Heart left ventricle (tissue), 16 donors: Measurements from ENCODE around the gene ANKRD44. TPM values are rescaled to one million over a fixed set of nuclear protein-coding genes. Genes with fewer than 3 reads are reported as not detected.
A peak's percentile ranks its signal among the peaks of the same experiment; 100 is the strongest.

Source experiments
- ATAC-seq, 4 donors: fragments of 200-7000 bp; cut with Tn5 transposase; one replicate each; pipeline ENCODE4 v1.9.1; 2020 to 2022; ENCODE audit warnings: moderate library complexity in 4 of 4, mild to moderate bottlenecking in 3 of 4, moderate number of reproducible peaks in 1 of 4
- DNase-seq, 5 donors: peaks; one replicate each; pipeline ENCODE4 v3.0.0-alpha.2; 2020
- H3K27ac ChIP-seq, 12 donors: fragments of 200-600 bp; sonication (generic) in 4 of 12; one replicate each; pipeline versions ENCODE4 v1.5.0 to v1.8.0; 2016 to 2022; ENCODE audit warnings: mild to moderate bottlenecking in 2 of 12
- H3K27me3 ChIP-seq, 9 donors: fragments of 200-600 bp; sonication (generic) in 2 of 9; one replicate each; pipeline versions ENCODE4 v1.5.1 to v1.8.0; 2016 to 2022; ENCODE audit warnings: mild to moderate bottlenecking in 3 of 9
- H3K36me3 ChIP-seq, 9 donors: fragments of 200-600 bp; sonication (generic) in 2 of 9; one replicate each; pipeline versions ENCODE4 v1.5.0 to v1.8.0; 2018 to 2022; ENCODE audit warnings: mild to moderate bottlenecking in 2 of 9
- H3K4me1 ChIP-seq, 12 donors: fragments of 200-600 bp; sonication (generic) in 4 of 12; one replicate each; pipeline versions ENCODE4 v1.5.0 to v1.8.0; 2016 to 2022; ENCODE audit warnings: mild to moderate bottlenecking in 3 of 12
- H3K4me3 ChIP-seq, 12 donors: fragments of 200-600 bp; sonication (generic) in 4 of 12; one replicate each; pipeline versions ENCODE4 v1.5.0 to v1.8.0; 2017 to 2022; ENCODE audit warnings: mild to moderate bottlenecking in 9 of 12, moderate library complexity in 4 of 12
- H3K9me3 ChIP-seq, 12 donors: fragments of 200-600 bp; sonication (generic) in 4 of 12; one replicate each; pipeline versions ENCODE4 v1.5.0 to v1.8.0; 2016 to 2022; ENCODE audit warnings: mild to moderate bottlenecking in 1 of 12
- POLR2A ChIP-seq, 2 donors: fragments of 450-650 bp; IDR thresholded peaks; one replicate each; pipeline ENCODE4 v1.6.1; 2017; ENCODE audit warnings: antibody characterized with exemption in 2 of 2, mild to moderate bottlenecking in 2 of 2, moderate library complexity in 2 of 2
- WGBS, 4 donors: extraction: QIAGEN DNeasy Blood & Tissue Kit in 2 of 4; methylation state at CpG; one replicate each; pipeline versions ENCODE4 v1.1.5 to v1.1.7; 2013 to 2018; 5-methylcytosine and 5-hydroxymethylcytosine counted together
- intact Hi-C, 10 donors: fragments of 100-400 bp; cut with DNase I; formaldehyde crosslinking; loops; one replicate each; pipeline versions ENCODE4 v1.11.1 to v1.14.2; 2022
- polyA plus RNA-seq, 2 donors: library from polyadenylated mRNA; stranded (reverse); fragments of 200-250 nt; gene quantifications; one replicate each; pipeline ENCODE4 v1.2.3, GENCODE V29; 2013
- total RNA-seq, 9 donors: library from RNA; depleted of rRNA in 2 of 9; stranded (reverse); fragments of >200 nt in 2 of 9; fragmentation: NEBNext Ultra II Directional in 3 of 9; extraction: Animal tissue kit (Norgen Biotek cat#: 25700) in 3 of 9; gene quantifications; one replicate each; pipeline versions ENCODE4 v1.1.0 to v1.2.4, GENCODE V29; 2016 to 2023
- TF ChIP-seq, protein P1 (sequence below), 12 donors: fragments of 200-600 bp; sonication (generic) in 4 of 12; IDR thresholded peaks; one replicate each; pipeline versions ENCODE4 v1.5.0 to v1.8.0; 2018 to 2022; ENCODE audit warnings: antibody characterized with exemption in 12 of 12, mild to moderate bottlenecking in 5 of 12
- donor health status: ischemic (EF 13 %, LVEDD 7.1; RV severe dilation, severe dysfunction).
- donor health status: healthy with polysubstance abuse.
- donor health status: DM: no; HTN: yes; CAD: no.
- donor health status: DM: no; HTN: no; CAD: no.
- donor health status: ischemic (EF 25% LVEDD 6.9; RV normal size, moderate dysfunction).
- donor health status: ischemic (EF 25% LVEDD 5.7; RV mildly dilated, moderate dysfunction).
- donor health status: healthy.
- donor health status: DM: yes; HTN: yes; CAD: no.
- donor health status: ischemic (EF 35%, LVEDD 5.7; RV mildly dilated, moderate dysfunction).
- donor health status: nonischemic (EF 11% LVEDD 7.7; RV severe dilation, severe dysfunction).
- donor health status: DM: yes; HTN: yes; CAD: no.
- donor health status: PGD.
- donor health status: ischemic (EF 29% LVEDD 5.4; RV normal size, mild dysfunction).
- donor health status: nonischemic (EF 23%, LVEDD 6.1; RV moderate dilation, normal function).

The ANKRD44 gene
- total and polyA plus RNA-seq, 11 donors, result 2.4 to 30.6 (median 8.4) TPM

DNA sequence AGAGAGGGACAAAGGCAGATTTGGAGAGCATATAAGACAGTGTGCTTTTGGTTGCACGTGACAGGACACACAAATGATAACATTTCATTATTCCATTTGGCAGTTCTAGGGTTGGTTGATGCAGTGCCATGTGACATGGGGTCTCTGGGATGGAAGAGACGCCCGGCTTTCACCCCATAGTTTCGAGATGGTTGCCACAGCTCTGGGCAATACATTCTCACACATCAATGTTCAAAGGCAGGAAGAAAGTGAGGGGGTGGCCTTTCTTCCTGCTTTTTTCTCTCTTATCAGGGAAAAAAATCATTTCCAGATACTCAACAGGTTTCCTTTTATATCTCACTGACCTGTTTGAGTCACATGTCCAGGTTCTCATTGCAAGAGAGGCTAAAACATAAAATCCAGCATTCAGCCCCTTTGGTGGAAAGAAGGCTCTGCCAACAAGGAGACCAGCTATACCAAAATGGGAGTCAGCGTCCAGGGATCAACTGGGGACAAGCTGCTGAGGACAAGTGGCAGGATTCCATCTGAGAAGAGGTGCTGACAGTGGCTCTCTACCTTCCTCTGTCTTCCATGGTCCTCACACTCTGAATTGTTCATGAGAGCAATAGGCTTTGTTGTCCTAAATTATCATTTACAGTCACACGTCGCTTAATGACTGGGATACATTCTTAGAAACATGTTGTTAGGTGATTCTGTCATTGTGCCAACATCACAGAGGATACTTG lies 29.1 kb upstream of the ANKRD44 start:
- no peak for ATAC-seq
- Histone ChIP-seq H3K36me3 (no peaks in the 10 kb centered on the region), H3K4me3 (no peak overlapping the region), H3K27me3 (no peaks in the 10 kb centered on the region), H3K9me3 (no peaks in the 10 kb centered on the region), H3K27ac (no peak overlapping the region), H3K4me1 (peaks cover 0 to 6% (median 0%) of the 10 kb centered on the region in 12 donors)
- peak in 1 of 5 donors; percentile 25 for DNase-seq
- intact Hi-C loops, result no loop called here
- WGBS, 4 donors, result 39 to 45% (median 43%) methylated on average over 7 of the region's 7 CpGs
- TF ChIP-seq POLR2A (IDR thresholded peaks at IDR 0.05), result no peak
- TF ChIP-seq, protein P1, sequence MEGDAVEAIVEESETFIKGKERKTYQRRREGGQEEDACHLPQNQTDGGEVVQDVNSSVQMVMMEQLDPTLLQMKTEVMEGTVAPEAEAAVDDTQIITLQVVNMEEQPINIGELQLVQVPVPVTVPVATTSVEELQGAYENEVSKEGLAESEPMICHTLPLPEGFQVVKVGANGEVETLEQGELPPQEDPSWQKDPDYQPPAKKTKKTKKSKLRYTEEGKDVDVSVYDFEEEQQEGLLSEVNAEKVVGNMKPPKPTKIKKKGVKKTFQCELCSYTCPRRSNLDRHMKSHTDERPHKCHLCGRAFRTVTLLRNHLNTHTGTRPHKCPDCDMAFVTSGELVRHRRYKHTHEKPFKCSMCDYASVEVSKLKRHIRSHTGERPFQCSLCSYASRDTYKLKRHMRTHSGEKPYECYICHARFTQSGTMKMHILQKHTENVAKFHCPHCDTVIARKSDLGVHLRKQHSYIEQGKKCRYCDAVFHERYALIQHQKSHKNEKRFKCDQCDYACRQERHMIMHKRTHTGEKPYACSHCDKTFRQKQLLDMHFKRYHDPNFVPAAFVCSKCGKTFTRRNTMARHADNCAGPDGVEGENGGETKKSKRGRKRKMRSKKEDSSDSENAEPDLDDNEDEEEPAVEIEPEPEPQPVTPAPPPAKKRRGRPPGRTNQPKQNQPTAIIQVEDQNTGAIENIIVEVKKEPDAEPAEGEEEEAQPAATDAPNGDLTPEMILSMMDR (IDR thresholded peaks at IDR 0.05), result no peak

DNA sequence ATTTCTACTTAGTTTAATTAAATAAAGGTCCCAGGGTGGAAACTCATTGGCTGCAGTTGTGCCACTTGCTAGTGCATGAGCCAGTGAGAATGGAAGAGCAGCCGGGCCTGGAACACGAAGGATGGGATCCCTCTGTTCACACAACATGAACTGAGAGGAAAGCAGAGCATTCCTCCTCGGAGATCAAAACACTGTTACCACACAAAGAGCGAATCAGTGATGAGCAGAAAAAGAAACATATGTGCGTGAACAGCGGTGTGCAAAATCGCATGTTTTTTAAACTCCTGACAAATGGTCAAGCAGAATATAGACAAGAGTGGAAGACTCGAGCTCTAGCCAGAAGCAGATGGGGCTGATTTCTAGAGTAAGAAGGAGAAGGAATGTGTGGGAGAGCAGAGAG lies 28.4 kb upstream of the ANKRD44 start:
- no peak overlapping the region for H3K4me3 ChIP-seq
- H3K27ac ChIP-seq, result no peak overlapping the region
- no peaks in the 10 kb centered on the region for H3K36me3 ChIP-seq
- no peaks in the 10 kb centered on the region for H3K27me3 ChIP-seq
- ATAC-seq (no peak), DNase-seq (no peak)
- no peaks in the 10 kb centered on the region for H3K9me3 ChIP-seq
- intact Hi-C loops, result no loop called here
- TF ChIP-seq POLR2A (IDR thresholded peaks at IDR 0.05), result no peak
- TF ChIP-seq, protein P1 (IDR thresholded peaks at IDR 0.05), result no peak
- 79 to 86% (median 80%) methylated on average over 8 of the region's 8 CpGs for WGBS, 4 donors
- peaks cover 0 to 6% (median 0%) of the 10 kb centered on the region in 12 donors for H3K4me1 ChIP-seq

DNA sequence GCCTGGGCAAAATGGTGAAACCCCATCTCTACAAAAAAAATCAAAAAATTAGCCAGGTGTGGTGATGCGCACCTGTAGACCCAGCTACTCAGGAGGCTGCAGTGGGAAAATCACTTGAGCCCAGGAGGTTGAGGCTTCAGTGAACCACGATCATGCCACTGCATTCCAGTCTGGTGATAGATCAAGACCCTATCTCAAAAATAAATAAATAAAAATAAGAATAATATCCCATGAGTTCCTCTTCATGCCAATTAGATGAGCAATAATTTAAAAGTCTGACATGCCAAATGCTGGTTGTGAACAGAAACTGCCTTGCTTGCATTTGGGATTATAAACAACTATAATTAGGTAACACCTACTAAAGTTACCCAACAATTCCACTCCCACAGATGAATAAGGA lies 22.1 kb upstream of the ANKRD44 start:
- DNase-seq (no peak), ATAC-seq (no peak)
- 80 to 91% (median 88%) methylated on average over 2 of the region's 2 CpGs for WGBS, 4 donors
- H3K9me3 ChIP-seq, result no peaks in the 10 kb centered on the region
- TF ChIP-seq, protein P1 (IDR thresholded peaks at IDR 0.05), result no peak
- no peak for TF ChIP-seq POLR2A (IDR thresholded peaks at IDR 0.05)
- no peak overlapping the region for H3K27ac ChIP-seq
- no peak overlapping the region for H3K4me3 ChIP-seq
- H3K27me3 ChIP-seq, result no peaks in the 10 kb centered on the region
- intact Hi-C loops, result no loop called here
- peaks cover 0 to 4% (median 0%) of the 10 kb centered on the region in 12 donors for H3K4me1 ChIP-seq
- no peaks in the 10 kb centered on the region for H3K36me3 ChIP-seq

DNA sequence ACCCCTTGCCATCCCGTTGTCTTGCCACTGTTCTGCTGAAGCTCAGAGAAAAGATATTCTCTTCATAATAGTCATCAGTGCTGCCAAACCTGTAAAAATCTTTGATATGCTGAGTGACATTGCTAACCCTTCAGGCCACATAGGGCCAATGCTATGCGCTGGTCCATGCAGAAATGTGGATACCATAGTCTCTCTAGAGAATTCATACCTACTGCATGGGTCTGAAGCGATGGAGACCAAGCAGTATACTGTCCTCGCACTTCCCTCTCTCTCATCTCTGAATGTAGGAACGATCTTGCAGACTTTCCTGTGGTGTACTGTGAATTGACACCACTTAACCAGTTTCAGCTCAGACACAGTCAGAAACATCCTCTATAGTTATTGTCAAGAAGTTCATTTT lies 17.9 kb upstream of the ANKRD44 start:
- no peak overlapping the region for H3K4me3 ChIP-seq
- no peaks in the 10 kb centered on the region for H3K36me3 ChIP-seq
- intact Hi-C loops, result no loop called here
- no peak for DNase-seq
- peaks cover 0 to 14% (median 0%) of the 10 kb centered on the region in 12 donors for H3K4me1 ChIP-seq
- WGBS, 4 donors, result 78 to 89% (median 87%) methylated on average over 5 of the region's 5 CpGs
- no peak for ATAC-seq
- H3K27me3 ChIP-seq, result no peaks in the 10 kb centered on the region
- H3K27ac ChIP-seq, result no peak overlapping the region
- no peak for TF ChIP-seq POLR2A (IDR thresholded peaks at IDR 0.05)
- TF ChIP-seq, protein P1 (IDR thresholded peaks at IDR 0.05), result no peak
- no peaks in the 10 kb centered on the region for H3K9me3 ChIP-seq
